Measurements from ENCODE around the gene TBC1D22A.

GRCh38 chr22:47042861-47043496 is 280.5 kb downstream of the TBC1D22A start:
- TF ChIP-seq CTCF (IDR thresholded peaks at IDR 0.05) (no peak), POLR2AphosphoS5 (IDR thresholded peaks at IDR 0.05) (no peak)

Data from transverse colon (tissue), 4 donors.